Upper lobe of right lung (tissue), 1 donor: ENCODE data around the gene DNAJB6. TPM values are rescaled to one million over a fixed set of nuclear protein-coding genes. Genes with fewer than 3 reads are reported as not detected.
A peak's percentile ranks its signal among the peaks of the same experiment; 100 is the strongest.

Experiments
- ATAC-seq: fragments of 200-7000 bp; cut with Tn5 transposase; one replicate; pipeline ENCODE4 v1.9.1; 2020; ENCODE audit warnings: mild to moderate bottlenecking, moderate library complexity
- DNase-seq: peaks from one replicate; pipeline ENCODE4 v3.0.0-alpha.2; 2020
- H3K27ac ChIP-seq: fragments of 200-600 bp; one replicate; pipeline ENCODE4 v1.8.0; 2022
- H3K27me3 ChIP-seq: fragments of 200-600 bp; one replicate; pipeline ENCODE4 v1.8.0; 2022; ENCODE audit warnings: mild to moderate bottlenecking
- H3K36me3 ChIP-seq: fragments of 200-600 bp; one replicate; pipeline ENCODE4 v1.8.0; 2022
- H3K4me1 ChIP-seq: fragments of 200-600 bp; one replicate; pipeline ENCODE4 v1.8.0; 2022
- H3K4me3 ChIP-seq: fragments of 200-600 bp; one replicate; pipeline ENCODE4 v1.8.0; 2022; ENCODE audit warnings: mild to moderate bottlenecking
- H3K9me3 ChIP-seq: fragments of 200-600 bp; one replicate; pipeline ENCODE4 v1.8.0; 2022
- CTCF ChIP-seq: fragments of 200-600 bp; IDR thresholded peaks from one replicate; pipeline ENCODE4 v1.8.0; 2022; ENCODE audit warnings: antibody characterized with exemption
- intact Hi-C: fragments of 100-400 bp; cut with DNase I; formaldehyde crosslinking; loops from one replicate; pipeline ENCODE4 v1.11.0; 2022
- total RNA-seq: library from RNA; stranded (reverse); fragmentation: NEBNext Ultra II Directional; extraction: Animal tissue kit (Norgen Biotek cat#: 25700); gene quantifications from one replicate; pipeline ENCODE4 v1.2.1, GENCODE V29; 2021
- donor health status: DM: no; HTN: yes; CAD: no; lungs with severe emphysema.

The DNAJB6 gene
- total RNA-seq, 1 donor from 2014 or later: 95.8 TPM

GRCh38 chr7:157392256-157393037, 55.6 kb downstream of the DNAJB6 start:
- Histone ChIP-seq H3K4me3 (no peak overlapping the region), H3K36me3 (peaks cover 30% of the 10 kb centered on the region), H3K27me3 (no peaks in the 10 kb centered on the region), H3K9me3 (no peaks in the 10 kb centered on the region), H3K27ac (no peak overlapping the region), H3K4me1 (peaks cover 11% of the 10 kb centered on the region)
- ATAC-seq (no peak), DNase-seq (no peak)
- no peak for TF ChIP-seq CTCF
- intact Hi-C loops: no loop called here

GRCh38 chr7:157394246-157395191, 57.7 kb downstream of the DNAJB6 start:
- no peak for ATAC-seq
- Histone ChIP-seq H3K4me1 (peaks cover 26% of the 10 kb centered on the region), H3K27me3 (no peaks in the 10 kb centered on the region), H3K9me3 (no peaks in the 10 kb centered on the region), H3K27ac (no peak overlapping the region), H3K4me3 (no peak overlapping the region), H3K36me3 (peaks cover 19% of the 10 kb centered on the region)
- intact Hi-C loops: no loop called here
- no peak for TF ChIP-seq CTCF
- no peak for DNase-seq

DNA sequence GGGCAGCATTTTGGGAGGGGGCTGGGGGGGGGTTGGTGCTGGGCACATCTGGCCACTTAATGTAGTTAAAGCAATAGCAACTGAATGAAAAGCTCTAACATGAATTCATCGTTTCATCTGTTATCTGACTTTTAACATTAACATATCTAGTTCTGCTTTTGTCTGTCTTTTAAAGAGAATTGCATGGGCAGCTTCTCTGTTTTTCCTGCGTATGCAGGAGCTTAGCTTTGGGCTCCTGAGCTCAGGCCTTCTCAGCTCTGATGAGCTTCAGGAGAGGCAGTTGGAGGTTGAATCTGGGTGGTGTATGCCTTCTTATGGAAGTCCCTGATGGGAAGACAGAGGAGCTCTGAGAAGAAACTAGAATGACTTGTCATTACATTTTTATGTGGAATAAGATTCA, 58.4 kb downstream of the DNAJB6 start:
- intact Hi-C loops: no loop called here
- no peak overlapping the region for H3K27ac ChIP-seq
- H3K36me3 ChIP-seq: peaks cover 12% of the 10 kb centered on the region
- H3K27me3 ChIP-seq: no peaks in the 10 kb centered on the region
- ATAC-seq: no peak
- H3K4me1 ChIP-seq: peaks cover 19% of the 10 kb centered on the region
- TF ChIP-seq CTCF: no peak
- H3K9me3 ChIP-seq: no peaks in the 10 kb centered on the region
- H3K4me3 ChIP-seq: no peak overlapping the region
- no peak for DNase-seq

DNA sequence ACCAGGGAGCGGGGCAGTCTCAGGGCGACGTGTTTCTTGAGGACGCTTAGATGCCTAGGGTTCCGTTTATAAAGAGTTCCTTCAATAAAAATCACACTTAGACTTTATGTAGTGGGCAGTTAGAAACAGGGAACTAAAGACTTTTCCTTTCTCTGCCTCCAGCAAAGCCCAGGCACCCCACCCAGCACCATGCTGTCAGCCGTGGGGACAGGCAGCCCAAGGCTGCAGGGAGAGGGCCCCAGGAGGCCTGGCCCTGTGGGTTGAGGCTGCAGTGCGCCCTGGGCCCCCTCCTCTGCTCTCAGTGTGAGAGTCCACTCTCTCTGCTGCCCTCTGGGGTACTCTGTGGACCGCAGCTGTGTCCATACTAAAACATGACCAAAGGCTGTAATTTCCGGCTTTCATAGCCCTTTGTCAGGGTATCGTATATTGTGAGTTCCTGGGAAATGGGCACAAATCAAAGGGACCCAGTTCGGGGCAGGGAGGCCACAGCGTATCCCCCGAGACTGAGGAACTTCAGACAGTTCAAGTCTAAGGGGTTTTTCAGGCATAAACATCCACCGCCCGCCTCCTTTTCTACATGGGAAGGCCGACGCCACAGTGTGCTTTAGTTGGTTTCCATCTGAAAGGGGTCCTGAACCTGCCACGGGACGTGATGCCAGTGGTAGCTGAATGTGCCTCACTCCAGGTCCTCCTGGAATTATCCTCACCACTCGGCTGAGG, 59.7 kb downstream of the DNAJB6 start:
- no peak for TF ChIP-seq CTCF
- no peak for DNase-seq
- H3K4me1 ChIP-seq: peaks cover 19% of the 10 kb centered on the region
- H3K9me3 ChIP-seq: no peaks in the 10 kb centered on the region
- H3K27me3 ChIP-seq: no peaks in the 10 kb centered on the region
- intact Hi-C loops: no loop called here
- ATAC-seq: no peak
- H3K36me3 ChIP-seq: no peaks in the 10 kb centered on the region
- H3K4me3 ChIP-seq: no peak overlapping the region
- no peak overlapping the region for H3K27ac ChIP-seq

- DNase-seq (no peak), ATAC-seq (peak; percentile 3)
- no peaks in the 10 kb centered on the region for H3K9me3 ChIP-seq
- TF ChIP-seq CTCF: no peak
- peak overlapping the region; percentile 68 for H3K27ac ChIP-seq
- no peaks in the 10 kb centered on the region for H3K36me3 ChIP-seq
- peaks cover 19% of the 10 kb centered on the region for H3K4me1 ChIP-seq
- H3K4me3 ChIP-seq: no peak overlapping the region
- H3K27me3 ChIP-seq: no peaks in the 10 kb centered on the region
- intact Hi-C loops: no loop called here
These were observed 60.4 kb downstream of the DNAJB6 start for GRCh38 chr7:157397036-157397720.
